ENCODE data around the gene PPFIA2. TPM values are rescaled to one million over a fixed set of nuclear protein-coding genes. Genes with fewer than 3 reads are reported as not detected.

Gene PPFIA2
- total RNA-seq, 1 donor from 2014 or later = not detected

- DNase-seq (ENCODE audit: low read depth) = no peak
- TF ChIP-seq CTCF (IDR thresholded peaks at IDR 0.05; ENCODE audit: insufficient read depth, low read length, poor library complexity, severe bottlenecking) = no peak
- no peaks in the 10 kb centered on the region for H3K36me3 ChIP-seq (ENCODE audit: control insufficient read depth, insufficient read depth, low read length)
- no peak overlapping the region for H3K4me3 ChIP-seq (ENCODE audit: low read depth, low read length)
- no peaks in the 10 kb centered on the region for H3K27me3 ChIP-seq (ENCODE audit: control insufficient read depth, insufficient read depth, low read length)
Measured at GRCh38 chr12:81337886-81338285, 421.3 kb downstream of the PPFIA2 start.

GRCh38 chr12:81333812-81334211 is 425.3 kb downstream of the PPFIA2 start:
- Histone ChIP-seq H3K36me3 (ENCODE audit: control insufficient read depth, insufficient read depth, low read length) (no peaks in the 10 kb centered on the region), H3K4me3 (ENCODE audit: low read depth, low read length) (no peak overlapping the region), H3K27me3 (ENCODE audit: control insufficient read depth, insufficient read depth, low read length) (no peaks in the 10 kb centered on the region)
- no peak for DNase-seq (ENCODE audit: low read depth)
- no peak for TF ChIP-seq CTCF (IDR thresholded peaks at IDR 0.05; ENCODE audit: insufficient read depth, low read length, poor library complexity, severe bottlenecking)

- Histone ChIP-seq H3K4me3 (ENCODE audit: low read depth, low read length) (no peak overlapping the region), H3K36me3 (ENCODE audit: control insufficient read depth, insufficient read depth, low read length) (no peaks in the 10 kb centered on the region), H3K27me3 (ENCODE audit: control insufficient read depth, insufficient read depth, low read length) (no peaks in the 10 kb centered on the region)
- TF ChIP-seq CTCF (IDR thresholded peaks at IDR 0.05; ENCODE audit: insufficient read depth, low read length, poor library complexity, severe bottlenecking) = no peak
- no peak for DNase-seq (ENCODE audit: low read depth)
Measured at GRCh38 chr12:81332054-81332453, 427.1 kb downstream of the PPFIA2 start.

GRCh38 chr12:81330480-81330879 is 428.7 kb downstream of the PPFIA2 start:
- Histone ChIP-seq H3K4me3 (ENCODE audit: low read depth, low read length) (no peak overlapping the region), H3K27me3 (ENCODE audit: control insufficient read depth, insufficient read depth, low read length) (no peaks in the 10 kb centered on the region), H3K36me3 (ENCODE audit: control insufficient read depth, insufficient read depth, low read length) (no peaks in the 10 kb centered on the region)
- no peak for DNase-seq (ENCODE audit: low read depth)
- TF ChIP-seq CTCF (IDR thresholded peaks at IDR 0.05; ENCODE audit: insufficient read depth, low read length, poor library complexity, severe bottlenecking) = no peak

GRCh38 chr12:81329085-81329484 is 430.1 kb downstream of the PPFIA2 start:
- H3K27me3 ChIP-seq (ENCODE audit: control insufficient read depth, insufficient read depth, low read length) = no peaks in the 10 kb centered on the region
- no peak overlapping the region for H3K4me3 ChIP-seq (ENCODE audit: low read depth, low read length)
- H3K36me3 ChIP-seq (ENCODE audit: control insufficient read depth, insufficient read depth, low read length) = no peaks in the 10 kb centered on the region
- no peak for DNase-seq (ENCODE audit: low read depth)
- peak; percentile 36 for TF ChIP-seq CTCF (IDR thresholded peaks at IDR 0.05; ENCODE audit: insufficient read depth, low read length, poor library complexity, severe bottlenecking)

GRCh38 chr12:81327425-81327824 is 431.7 kb downstream of the PPFIA2 start:
- no peak for DNase-seq (ENCODE audit: low read depth)
- Histone ChIP-seq H3K36me3 (ENCODE audit: control insufficient read depth, insufficient read depth, low read length) (no peaks in the 10 kb centered on the region), H3K27me3 (ENCODE audit: control insufficient read depth, insufficient read depth, low read length) (no peaks in the 10 kb centered on the region), H3K4me3 (ENCODE audit: low read depth, low read length) (no peak overlapping the region)
- no peak for TF ChIP-seq CTCF (IDR thresholded peaks at IDR 0.05; ENCODE audit: insufficient read depth, low read length, poor library complexity, severe bottlenecking)

Data from kidney epithelial cell (primary cell).